Astrocyte of the cerebellum (primary cell): ENCODE measurements around the gene ARVCF.

Experiments
- DNase-seq: peaks from one replicate; pipeline ENCODE4 v3.0.0-alpha.2; 2011; ENCODE audit warnings: low read depth
- H3K4me3 ChIP-seq: 2 replicates; pipeline ENCODE4 v1.5.1; 2011; ENCODE audit warnings: mild to moderate bottlenecking, low read depth, low read length, moderate library complexity
- in situ Hi-C: cut with HindIII; loops from 2 replicates; pipeline ENCODE4 v1.10.0; 2017; ENCODE audit warnings: low sequenced_read_pairs
- TF ChIP-seq, protein P1 (sequence below): IDR thresholded peaks from 2 replicates; pipeline ENCODE4 v1.5.1; 2012; ENCODE audit warnings: low read length, low read depth, moderate library complexity, mild to moderate bottlenecking; ENCODE audit errors: missing control alignments

Gene ARVCF

DNA sequence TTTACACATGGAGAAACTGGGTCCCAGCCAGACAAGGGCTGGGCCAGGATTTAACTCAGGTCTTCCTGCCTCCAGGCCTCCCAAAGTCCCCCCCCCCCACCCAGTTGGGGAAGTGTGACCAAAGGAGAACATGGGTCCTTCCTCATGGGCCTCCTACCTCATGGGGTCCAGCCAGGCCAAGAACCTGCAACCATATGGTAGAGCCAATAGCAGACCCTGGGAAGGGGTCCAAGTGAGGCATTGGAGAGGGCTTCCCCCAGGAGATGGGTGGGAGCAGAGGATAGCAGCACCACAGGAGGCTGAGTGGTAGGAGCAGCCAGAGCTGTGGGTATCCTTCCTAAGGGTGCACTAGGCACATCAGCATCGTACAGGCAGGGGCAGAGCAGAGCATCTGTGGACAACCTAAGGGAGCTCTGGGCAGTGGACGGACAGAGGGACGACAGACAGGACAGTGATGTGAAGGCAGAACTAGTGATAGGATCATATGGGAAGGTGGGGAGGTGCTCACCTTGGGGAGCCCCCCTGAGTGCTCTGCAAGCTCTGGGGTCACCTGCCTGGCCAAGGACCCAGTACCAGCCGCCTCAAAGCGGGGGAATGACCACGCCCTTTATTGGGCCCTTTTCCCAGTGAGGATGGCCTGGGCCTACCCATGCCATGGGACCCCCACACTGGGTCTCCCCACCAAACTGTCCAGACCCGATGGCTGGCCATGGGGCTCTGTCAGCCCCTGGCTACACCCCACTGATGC lies 4.5 kb downstream of the ARVCF start:
- TF ChIP-seq, protein P1, sequence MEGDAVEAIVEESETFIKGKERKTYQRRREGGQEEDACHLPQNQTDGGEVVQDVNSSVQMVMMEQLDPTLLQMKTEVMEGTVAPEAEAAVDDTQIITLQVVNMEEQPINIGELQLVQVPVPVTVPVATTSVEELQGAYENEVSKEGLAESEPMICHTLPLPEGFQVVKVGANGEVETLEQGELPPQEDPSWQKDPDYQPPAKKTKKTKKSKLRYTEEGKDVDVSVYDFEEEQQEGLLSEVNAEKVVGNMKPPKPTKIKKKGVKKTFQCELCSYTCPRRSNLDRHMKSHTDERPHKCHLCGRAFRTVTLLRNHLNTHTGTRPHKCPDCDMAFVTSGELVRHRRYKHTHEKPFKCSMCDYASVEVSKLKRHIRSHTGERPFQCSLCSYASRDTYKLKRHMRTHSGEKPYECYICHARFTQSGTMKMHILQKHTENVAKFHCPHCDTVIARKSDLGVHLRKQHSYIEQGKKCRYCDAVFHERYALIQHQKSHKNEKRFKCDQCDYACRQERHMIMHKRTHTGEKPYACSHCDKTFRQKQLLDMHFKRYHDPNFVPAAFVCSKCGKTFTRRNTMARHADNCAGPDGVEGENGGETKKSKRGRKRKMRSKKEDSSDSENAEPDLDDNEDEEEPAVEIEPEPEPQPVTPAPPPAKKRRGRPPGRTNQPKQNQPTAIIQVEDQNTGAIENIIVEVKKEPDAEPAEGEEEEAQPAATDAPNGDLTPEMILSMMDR: no peak
- in situ Hi-C loops: no loop called here
- DNase-seq: no peak
- H3K4me3 ChIP-seq: no peak overlapping the region

DNA sequence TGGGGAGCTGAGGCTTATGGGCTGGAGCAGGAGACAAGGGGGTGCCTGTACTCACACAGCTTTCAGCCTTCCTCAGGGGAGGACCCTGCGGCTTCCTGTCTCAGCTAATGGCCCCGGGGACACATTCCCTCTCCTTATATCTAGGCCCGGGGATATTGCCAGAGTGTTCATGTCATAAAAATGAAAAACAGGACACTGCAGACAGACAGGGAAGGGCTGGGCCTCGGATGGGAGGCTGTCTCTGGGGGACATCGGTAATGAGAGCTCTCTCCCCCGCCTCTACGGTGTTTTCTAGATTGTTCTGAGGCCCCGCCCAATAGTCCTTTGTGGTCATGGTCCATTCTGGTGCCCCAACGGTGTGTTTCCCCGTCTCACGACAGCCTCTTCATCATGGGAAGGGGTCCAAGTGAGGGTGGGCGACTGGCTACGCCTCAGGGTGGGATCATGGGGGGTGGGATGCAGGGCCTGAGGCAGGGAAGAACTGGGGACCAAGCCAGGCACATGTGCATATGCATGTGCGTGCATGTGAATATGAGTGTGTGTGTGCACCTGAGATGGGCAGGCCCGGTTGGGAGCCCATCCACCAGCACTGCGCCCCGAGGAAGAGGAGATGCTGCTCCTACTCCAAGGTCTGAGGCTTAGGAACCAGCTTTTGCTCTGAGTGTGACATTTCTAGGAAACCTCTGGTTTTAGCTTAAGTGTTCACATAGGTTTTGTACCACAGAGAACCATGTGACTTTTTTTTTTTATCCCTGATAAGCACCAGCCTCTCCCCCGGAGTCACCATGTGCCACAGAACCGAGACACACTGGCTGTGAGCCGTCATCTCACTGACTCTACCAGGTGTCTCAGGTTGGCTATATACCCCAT lies 5.3 kb downstream of the ARVCF start:
- TF ChIP-seq, protein P1: no peak
- DNase-seq: no peak
- in situ Hi-C loops: no loop called here
- H3K4me3 ChIP-seq: no peak overlapping the region

DNA sequence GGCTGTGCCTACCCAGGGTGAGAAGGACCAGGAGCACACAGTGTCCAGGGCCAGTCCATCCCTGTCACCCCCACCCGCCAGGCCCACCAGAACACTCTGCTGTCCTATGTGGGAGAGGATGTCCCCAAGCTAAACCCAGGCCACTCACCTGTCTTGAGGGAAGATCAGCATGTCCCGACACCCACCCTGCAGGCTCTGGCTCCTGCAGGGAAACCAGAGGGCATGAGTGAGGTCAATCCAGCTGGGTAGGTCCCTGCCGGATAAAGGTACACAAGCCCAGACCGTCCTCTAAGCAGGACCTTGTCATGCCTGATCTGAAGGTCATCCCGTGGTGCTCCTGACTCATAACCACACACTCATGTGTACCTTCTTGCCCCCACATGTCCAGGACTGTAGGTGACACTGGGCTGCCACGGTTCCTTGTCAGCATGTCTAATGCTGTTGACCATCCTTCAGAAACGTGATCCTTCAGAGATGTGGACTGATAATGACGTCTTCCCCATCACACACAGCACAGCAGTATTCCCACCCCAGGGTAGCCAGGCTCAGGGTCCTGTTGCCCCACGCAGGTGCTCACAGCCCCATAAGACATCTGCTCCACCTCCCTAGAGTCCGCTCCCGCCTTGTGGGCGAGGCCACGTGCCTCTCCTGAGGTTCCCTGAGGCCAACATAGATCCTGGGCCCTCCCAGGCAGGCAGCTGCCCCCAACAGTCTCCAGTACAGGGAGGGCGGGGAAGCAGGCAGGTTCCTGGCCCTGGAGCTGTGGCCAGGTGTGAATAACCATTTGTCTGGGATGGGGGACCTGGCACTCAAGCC lies 6.1 kb downstream of the ARVCF start:
- in situ Hi-C loops: no loop called here
- no peak for DNase-seq
- TF ChIP-seq, protein P1: no peak
- no peak overlapping the region for H3K4me3 ChIP-seq

- H3K4me3 ChIP-seq: no peak overlapping the region
- TF ChIP-seq, protein P1: no peak
- in situ Hi-C loops: no loop called here
- DNase-seq: no peak
Observed at GRCh38 chr22:20009582-20010306, 6.9 kb downstream of the ARVCF start.

DNA sequence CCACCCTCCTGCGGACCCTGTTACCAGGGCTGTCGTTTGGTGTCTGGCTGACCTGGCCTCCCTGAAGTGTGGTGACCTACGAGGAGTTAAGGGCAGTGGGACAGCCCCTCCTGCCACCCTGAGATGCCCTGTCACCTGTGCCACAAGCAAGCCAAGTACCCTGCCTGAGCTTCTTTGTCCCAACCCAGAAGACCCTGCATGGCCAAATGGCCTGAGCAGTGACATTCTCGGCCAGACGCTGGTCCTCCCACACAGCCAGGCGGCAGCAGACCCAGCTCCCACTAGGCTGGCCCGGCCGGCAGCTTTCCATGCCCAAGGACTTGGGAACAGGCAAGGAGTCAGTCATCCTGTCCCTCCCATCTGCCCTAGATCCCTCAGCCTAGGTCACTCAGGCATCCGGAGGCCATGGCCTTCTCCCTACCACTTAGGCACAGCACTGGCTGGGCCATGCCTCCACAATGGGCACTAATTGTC lies 7.6 kb downstream of the ARVCF start:
- H3K4me3 ChIP-seq: no peak overlapping the region
- TF ChIP-seq, protein P1: no peak
- in situ Hi-C loops: no loop called here
- DNase-seq: no peak
